ENCODE data around the gene ADAMTS18. TPM values are rescaled to one million over a fixed set of nuclear protein-coding genes. Genes with fewer than 3 reads are reported as not detected.
"Not testable (repeated sequence)": the region's sequence is repeated elsewhere in the genome, so short reads cannot be mapped to it uniquely, and the experiment has no call there.

ADAMTS18 gene, protein sequence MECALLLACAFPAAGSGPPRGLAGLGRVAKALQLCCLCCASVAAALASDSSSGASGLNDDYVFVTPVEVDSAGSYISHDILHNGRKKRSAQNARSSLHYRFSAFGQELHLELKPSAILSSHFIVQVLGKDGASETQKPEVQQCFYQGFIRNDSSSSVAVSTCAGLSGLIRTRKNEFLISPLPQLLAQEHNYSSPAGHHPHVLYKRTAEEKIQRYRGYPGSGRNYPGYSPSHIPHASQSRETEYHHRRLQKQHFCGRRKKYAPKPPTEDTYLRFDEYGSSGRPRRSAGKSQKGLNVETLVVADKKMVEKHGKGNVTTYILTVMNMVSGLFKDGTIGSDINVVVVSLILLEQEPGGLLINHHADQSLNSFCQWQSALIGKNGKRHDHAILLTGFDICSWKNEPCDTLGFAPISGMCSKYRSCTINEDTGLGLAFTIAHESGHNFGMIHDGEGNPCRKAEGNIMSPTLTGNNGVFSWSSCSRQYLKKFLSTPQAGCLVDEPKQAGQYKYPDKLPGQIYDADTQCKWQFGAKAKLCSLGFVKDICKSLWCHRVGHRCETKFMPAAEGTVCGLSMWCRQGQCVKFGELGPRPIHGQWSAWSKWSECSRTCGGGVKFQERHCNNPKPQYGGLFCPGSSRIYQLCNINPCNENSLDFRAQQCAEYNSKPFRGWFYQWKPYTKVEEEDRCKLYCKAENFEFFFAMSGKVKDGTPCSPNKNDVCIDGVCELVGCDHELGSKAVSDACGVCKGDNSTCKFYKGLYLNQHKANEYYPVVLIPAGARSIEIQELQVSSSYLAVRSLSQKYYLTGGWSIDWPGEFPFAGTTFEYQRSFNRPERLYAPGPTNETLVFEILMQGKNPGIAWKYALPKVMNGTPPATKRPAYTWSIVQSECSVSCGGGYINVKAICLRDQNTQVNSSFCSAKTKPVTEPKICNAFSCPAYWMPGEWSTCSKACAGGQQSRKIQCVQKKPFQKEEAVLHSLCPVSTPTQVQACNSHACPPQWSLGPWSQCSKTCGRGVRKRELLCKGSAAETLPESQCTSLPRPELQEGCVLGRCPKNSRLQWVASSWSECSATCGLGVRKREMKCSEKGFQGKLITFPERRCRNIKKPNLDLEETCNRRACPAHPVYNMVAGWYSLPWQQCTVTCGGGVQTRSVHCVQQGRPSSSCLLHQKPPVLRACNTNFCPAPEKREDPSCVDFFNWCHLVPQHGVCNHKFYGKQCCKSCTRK (N-terminal part only)
- not detected in 2 replicates for total RNA-seq

DNA sequence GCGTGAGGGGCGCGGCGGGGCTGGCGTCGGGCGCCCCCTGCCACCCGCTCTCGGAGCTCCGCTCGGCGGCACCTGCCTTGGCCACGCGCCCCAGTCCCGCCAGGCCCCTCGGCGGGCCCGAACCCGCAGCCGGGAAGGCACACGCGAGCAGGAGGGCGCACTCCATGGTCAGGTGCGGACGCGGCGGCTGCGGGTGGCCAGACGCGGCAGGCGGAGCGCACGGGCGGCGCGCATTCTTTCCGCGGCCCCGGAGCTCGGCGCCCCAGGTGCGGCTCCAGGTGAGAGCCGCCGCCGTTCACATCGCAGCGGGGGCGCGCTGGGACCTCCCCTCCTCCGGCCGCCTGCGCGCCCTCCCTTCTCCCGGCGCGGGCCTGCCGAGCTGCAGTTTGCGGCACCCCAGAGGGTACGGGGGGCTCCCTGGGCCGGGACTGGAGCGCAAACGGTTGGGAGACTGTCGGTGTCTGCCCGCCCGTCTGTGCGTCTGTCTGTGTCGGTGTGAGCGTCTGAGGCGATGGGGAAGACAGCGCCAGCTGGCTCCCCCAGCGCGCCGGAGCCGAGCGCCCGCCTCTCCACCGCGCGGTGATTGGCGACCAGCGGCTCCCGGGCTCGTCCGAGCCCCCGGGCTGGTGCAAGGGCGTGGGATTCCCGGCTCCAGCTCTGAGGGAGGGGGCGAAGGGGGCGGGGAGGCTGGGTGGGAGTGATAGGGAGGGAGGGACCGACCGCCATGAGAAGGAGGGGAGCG, at the start of gene ADAMTS18:
TSS of gene ADAMTS18 (minus strand) at position 505 of the 742 bp plus-strand sequence. CDS start at position 166, 339 bp downstream.
- intact Hi-C loops (cut with micrococcal nuclease): no loop called here

DNA sequence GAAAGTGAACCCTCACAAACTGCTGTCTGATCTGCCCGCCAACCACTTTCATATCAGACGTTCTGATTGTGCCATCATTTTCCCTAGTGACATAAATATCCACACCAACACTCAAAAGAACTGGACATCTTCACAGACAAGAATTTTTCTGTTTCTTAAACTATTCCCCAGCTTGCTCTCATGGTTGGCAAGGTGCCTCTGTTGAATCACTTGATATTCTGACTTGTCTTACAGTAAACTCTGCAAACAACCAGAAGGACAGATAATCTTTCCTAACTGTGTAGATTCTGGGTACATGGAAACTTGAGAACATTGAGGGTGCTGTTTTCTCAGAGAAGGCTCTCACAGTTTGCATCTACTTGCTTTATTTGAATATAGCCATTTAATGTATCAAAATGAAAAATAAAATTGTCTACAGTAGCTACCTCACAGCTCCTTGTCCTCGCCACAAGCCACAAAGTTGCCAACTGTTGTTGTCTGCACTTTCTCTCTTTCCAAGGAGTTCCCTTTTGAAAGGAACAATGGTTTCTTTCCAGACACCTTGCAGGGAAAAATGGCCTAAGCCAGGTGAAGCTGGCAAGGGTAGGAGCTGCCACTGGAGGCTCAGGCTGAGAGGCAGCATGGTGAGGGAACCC, 46.0 kb upstream of the ADAMTS18 start:
- intact Hi-C loops (cut with micrococcal nuclease): no loop called here

DNA sequence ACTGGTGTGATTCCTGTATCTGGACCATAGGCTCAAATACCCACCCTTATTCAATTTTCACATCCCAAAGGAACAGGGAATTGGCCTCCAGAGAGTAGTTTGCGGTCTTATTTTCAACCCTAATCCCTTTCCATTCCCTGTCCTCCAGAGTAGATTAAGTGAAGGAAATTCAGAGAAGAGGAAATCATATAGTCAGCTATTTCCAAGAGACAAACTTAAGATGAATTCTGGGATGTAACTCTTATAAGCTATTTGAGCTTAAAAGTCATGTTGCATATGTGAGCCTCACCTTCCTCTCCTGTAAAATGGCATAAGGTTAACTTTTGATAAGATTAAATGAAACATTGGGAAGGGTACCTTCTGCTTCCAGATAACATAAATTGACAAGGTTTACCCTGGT, 37.4 kb upstream of the ADAMTS18 start:
- intact Hi-C loops (cut with micrococcal nuclease): no loop called here

DNA sequence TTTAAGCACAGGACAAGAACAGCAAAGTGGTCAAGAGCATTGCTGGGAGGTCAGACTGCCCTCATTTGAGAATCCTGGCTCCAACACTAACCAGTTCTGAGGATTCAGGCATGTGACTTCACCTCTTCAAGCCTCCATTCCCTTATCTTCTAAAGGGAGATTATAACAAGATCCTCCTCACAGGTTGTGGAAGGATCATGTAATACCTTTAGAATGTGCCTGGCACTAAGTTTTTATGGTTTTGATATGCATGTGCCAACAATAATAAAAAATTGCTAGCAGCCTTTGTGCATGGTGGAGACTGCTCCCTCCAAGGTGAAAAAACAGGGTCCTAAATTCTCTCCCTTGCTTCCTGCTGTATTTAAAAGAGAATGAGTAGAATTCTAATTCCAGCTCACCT, 36.0 kb upstream of the ADAMTS18 start:
- intact Hi-C loops (cut with micrococcal nuclease): no loop called here

- intact Hi-C loops (cut with micrococcal nuclease): no loop called here
Measured at GRCh38 chr16:77469634-77470033, 34.8 kb upstream of the ADAMTS18 start.

- intact Hi-C loops (cut with micrococcal nuclease): no loop called here
Measured at GRCh38 chr16:77468831-77469230, 34.0 kb upstream of the ADAMTS18 start.

DNA sequence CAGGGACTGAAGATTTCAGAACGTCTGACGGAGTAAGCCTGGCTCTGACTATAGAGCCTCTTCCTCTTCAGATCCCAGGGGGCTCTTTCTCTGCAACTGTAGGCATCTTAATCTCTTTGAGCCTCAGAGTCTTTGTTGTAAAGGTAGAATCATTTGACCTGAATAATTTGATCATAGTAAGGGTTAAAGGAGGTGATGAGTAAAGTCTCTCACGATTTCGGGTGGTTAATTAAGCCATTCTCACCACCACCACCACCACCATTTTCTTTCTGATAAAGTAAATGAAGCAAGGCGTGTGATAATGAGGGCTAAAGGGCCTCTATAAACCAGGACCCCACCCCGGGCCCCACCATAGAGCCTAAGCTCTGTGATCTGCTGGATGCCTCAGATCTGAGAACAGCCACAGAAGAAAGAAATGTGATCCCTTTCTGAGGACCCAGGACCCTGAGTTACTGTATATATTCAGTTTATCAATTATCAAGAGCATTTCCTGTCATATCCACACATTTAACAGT, 33.0 kb upstream of the ADAMTS18 start:
- intact Hi-C loops (cut with micrococcal nuclease): no loop called here

DNA sequence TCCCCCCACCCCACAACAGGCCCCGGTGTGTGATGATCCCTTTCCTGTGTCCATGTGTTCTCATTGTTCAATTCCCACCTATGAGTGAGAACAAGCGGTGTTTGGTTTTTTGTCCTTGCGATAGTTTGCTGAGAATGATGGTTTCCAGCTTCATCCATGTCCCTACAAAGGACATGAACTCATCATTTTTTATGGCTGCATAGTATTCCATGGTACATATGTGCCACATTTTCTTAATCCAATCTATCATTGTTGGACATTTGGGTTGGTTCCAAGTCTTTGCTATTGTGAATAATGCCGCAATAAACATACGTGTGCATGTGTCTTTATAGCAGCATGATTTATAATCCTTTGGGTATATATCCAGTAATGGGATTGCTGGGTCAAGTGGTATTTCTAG, 28.8 kb upstream of the ADAMTS18 start:
- intact Hi-C loops (cut with micrococcal nuclease): not testable (repeated sequence)

DNA sequence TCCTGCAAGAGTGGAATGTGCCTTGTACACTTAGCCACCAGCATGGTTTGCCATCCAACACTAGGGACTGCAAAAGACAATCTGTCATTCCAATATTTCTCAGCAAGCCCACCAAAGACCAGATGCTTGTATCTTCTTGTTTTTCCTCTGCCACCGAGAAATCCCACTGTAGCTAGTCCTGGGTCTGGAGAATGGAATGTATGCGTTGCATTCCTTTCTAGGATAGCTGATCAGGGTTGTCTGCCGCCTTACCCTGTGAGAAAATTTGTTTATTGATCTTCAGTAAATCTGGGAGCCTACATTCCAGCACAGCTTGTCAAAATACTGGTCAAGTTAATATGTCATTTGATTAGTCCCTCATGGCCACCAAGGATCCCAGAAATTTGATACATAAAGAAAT, 28.1 kb upstream of the ADAMTS18 start:
- intact Hi-C loops (cut with micrococcal nuclease): no loop called here

GRCh38 chr16:77459534-77460254, 24.9 kb upstream of the ADAMTS18 start:
- intact Hi-C loops (cut with micrococcal nuclease): loop anchor here (5.0 kb wide), 1 partner anchor 222 kb away; no protein-coding TSS in a partner anchor

DNA sequence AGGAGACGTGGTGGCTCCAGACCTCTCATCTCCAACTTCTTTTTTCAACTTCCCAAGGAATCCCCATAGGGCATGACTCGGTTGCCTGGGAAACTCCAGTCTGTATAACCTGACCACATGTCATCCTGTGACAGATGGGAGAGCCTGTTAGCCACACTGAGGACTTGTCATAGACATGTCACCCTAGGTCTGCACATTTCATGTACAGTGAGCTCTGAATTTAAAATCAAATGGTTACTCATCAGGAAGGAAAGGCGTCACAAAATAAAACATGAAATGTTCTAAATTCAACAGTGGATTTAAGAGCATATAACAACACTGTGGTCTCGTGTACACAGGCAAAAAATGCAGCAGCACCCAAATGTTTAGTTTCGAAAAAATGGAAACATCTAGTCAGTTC, 22.2 kb upstream of the ADAMTS18 start:
- intact Hi-C loops (cut with micrococcal nuclease): loop anchor here (5.0 kb wide), 1 partner anchor 220 kb away; no protein-coding TSS in a partner anchor

- intact Hi-C loops (cut with micrococcal nuclease): no loop called here
Measured at GRCh38 chr16:77452243-77452642, 17.4 kb upstream of the ADAMTS18 start.

- intact Hi-C loops (cut with micrococcal nuclease): no loop called here
Measured at GRCh38 chr16:77450790-77451487, 16.1 kb upstream of the ADAMTS18 start.

DNA sequence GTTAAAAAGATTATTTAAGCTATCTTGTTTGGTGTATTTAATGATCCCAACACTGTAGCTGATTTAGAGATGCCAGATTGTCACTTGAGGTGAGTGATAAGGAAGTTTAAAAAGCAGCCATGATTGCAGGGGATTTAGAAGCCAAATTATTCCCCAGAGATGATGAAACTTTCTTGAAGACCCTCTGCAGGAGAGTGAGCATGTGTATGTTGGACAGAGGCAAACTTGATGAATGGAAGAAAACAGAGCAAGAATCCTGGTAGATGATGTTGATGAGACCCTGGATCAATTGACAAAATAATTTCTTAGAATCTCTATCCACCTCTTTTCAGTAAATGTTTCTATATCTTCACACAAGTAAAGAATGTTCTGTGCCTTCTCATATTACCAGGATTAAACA, 14.4 kb upstream of the ADAMTS18 start:
- intact Hi-C loops (cut with micrococcal nuclease): no loop called here

DNA sequence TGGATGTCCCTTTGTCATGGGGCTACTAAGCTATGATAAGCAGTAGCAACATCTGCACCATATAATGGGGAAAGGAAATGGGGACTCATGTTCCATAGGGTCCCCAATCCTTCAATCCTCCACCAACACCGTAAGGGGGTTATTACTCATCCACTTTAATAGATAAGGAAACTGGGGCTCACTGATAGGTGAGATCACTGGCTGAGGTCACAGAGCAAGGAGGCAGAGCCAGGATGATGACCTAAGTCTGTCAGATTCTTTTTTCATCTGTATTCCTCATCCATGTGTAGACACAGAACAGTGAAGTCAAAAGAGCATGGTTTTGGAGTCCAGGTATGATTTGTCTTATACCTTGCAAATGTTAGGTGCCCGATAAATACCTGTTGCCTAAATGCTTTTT, 10.5 kb upstream of the ADAMTS18 start:
- intact Hi-C loops (cut with micrococcal nuclease): no loop called here

- intact Hi-C loops (cut with micrococcal nuclease): no loop called here
Measured at GRCh38 chr16:77444147-77444460, 9.3 kb upstream of the ADAMTS18 start.

DNA sequence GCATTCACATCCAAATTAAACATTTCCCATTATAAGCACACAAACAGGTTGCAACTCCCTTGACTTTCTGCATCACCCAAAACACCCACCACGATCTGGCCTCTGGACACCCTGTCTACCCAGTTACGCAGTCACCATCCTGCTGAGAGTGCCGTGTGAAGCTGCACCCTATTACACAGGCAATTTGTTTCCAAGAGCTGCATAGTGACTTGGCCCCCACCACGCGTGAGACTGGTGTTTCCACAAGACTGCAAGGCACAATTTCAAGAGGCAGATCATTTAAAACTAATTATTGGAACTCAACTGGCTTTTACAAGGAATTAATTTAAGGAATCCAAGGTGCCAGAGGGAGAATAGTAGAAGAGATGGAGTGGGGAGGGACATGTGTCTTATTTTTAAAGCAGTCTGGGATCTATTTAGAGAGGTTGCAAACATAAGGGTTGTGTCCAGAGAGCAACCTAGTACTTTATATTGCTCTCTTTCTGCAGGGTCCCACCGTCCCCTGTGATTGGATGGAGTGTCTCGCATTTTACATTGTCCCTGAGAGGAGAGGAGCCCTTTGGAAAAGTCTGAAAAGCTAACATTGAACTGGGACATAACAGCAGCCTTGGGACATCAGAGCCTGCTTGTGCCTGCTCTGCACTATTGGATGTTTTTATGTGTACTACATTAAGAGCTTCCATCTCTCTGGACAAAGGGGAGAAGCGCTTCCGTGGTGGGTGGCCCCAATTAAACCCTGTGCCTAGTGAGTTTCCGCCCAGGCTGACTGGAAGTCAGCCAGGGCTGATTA, 8.7 kb upstream of the ADAMTS18 start:
- intact Hi-C loops (cut with micrococcal nuclease): no loop called here

- intact Hi-C loops (cut with micrococcal nuclease): no loop called here
Measured at GRCh38 chr16:77442078-77442477, 7.2 kb upstream of the ADAMTS18 start.
